ENCODE results near the gene BRIX1.

Gene BRIX1

GRCh38 chr5:34930870-34931269, 15.4 kb downstream of the BRIX1 start:
- no peak overlapping the region for H2AFZ ChIP-seq (ENCODE audit: low read depth, low read length, severe bottlenecking)
- no peaks in the 10 kb centered on the region for H3K27me3 ChIP-seq (ENCODE audit: low read length)
- H4K20me1 ChIP-seq (ENCODE audit: low read depth, low read length) = peaks cover 6% of the 10 kb centered on the region; the same call in 1 of the 2 replicates
- H3K9me3 ChIP-seq (ENCODE audit: insufficient read depth, low read length) = no peaks in the 10 kb centered on the region
- TF ChIP-seq CTCF (IDR thresholded peaks at IDR 0.05; ENCODE audit: insufficient read depth, low read length, poor library complexity, severe bottlenecking) (no peak), EZH2phosphoT487 (conservative IDR thresholded peaks at IDR 0.05; ENCODE audit: low read length) (no peak)
- peak overlapping the region; percentile 96 for H3K9ac ChIP-seq (ENCODE audit: low read length)
- no peak overlapping the region for H3K27ac ChIP-seq (ENCODE audit: low read depth, low read length)
- H3K79me2 ChIP-seq (ENCODE audit: insufficient read depth, low read length) = peaks cover 41% of the 10 kb centered on the region
- H3K4me3 ChIP-seq (ENCODE audit: insufficient read depth, low read length, poor library complexity, severe bottlenecking) = peak overlapping the region; percentile 86
- H3K9me2 ChIP-seq (replicated peaks; ENCODE audit: insufficient read depth, low read length) = no peaks in the 10 kb centered on the region
- peaks cover 29% of the 10 kb centered on the region for H3F3A ChIP-seq (ENCODE audit: insufficient read depth)
- peaks cover 22% of the 10 kb centered on the region; the same call in 1 of the 2 replicates for H3K36me3 ChIP-seq (ENCODE audit: low read length)
- H3K4me2 ChIP-seq (ENCODE audit: low read depth, low read length, poor library complexity, severe bottlenecking) = peak overlapping the region; percentile 83

DNA sequence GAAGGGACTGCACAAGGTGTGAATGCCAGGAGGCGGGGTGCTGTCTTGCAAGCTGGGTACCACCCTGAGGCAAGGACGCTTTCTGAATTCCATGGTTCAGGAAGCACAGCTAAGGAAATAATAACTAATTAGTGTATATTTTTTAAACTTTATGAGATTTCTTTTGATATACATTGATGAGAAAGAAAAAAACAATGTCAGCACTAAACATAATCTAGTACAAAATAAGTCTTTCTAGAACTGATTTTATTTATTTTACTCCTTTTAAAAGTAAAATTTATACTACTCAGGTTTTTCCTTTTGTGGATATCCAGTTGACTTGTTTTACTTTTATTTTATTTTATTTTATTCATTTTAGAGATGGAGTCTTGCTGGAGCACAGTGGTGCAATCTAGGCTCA, 17.4 kb downstream of the BRIX1 start:
- H3K9me2 ChIP-seq (replicated peaks; ENCODE audit: insufficient read depth, low read length) = no peaks in the 10 kb centered on the region
- no peak overlapping the region for H2AFZ ChIP-seq (ENCODE audit: low read depth, low read length, severe bottlenecking)
- H3K27ac ChIP-seq (ENCODE audit: low read depth, low read length) = no peak overlapping the region
- H3K4me2 ChIP-seq (ENCODE audit: low read depth, low read length, poor library complexity, severe bottlenecking) = no peak overlapping the region
- no peak for TF ChIP-seq CTCF (IDR thresholded peaks at IDR 0.05; ENCODE audit: insufficient read depth, low read length, poor library complexity, severe bottlenecking)
- no peak for TF ChIP-seq EZH2phosphoT487 (conservative IDR thresholded peaks at IDR 0.05; ENCODE audit: low read length)
- no peak overlapping the region for H3K4me3 ChIP-seq (ENCODE audit: insufficient read depth, low read length, poor library complexity, severe bottlenecking)
- no peaks in the 10 kb centered on the region for H3K27me3 ChIP-seq (ENCODE audit: low read length)
- H3K9ac ChIP-seq (ENCODE audit: low read length) = no peak overlapping the region
- H3K9me3 ChIP-seq (ENCODE audit: insufficient read depth, low read length) = no peaks in the 10 kb centered on the region
- H4K20me1 ChIP-seq (ENCODE audit: low read depth, low read length) = peaks cover 3% of the 10 kb centered on the region; the same call in 1 of the 2 replicates
- H3K79me2 ChIP-seq (ENCODE audit: insufficient read depth, low read length) = peaks cover 41% of the 10 kb centered on the region
- 0 out of 2 replicates have a peak, but pooled peaks cover 16% of the 10 kb centered on the region for H3K36me3 ChIP-seq (ENCODE audit: low read length)
- H3F3A ChIP-seq (ENCODE audit: insufficient read depth) = peaks cover 11% of the 10 kb centered on the region

- TF ChIP-seq CTCF (IDR thresholded peaks at IDR 0.05; ENCODE audit: insufficient read depth, low read length, poor library complexity, severe bottlenecking) = no peak
- TF ChIP-seq EZH2phosphoT487 (conservative IDR thresholded peaks at IDR 0.05; ENCODE audit: low read length) = no peak
- no peak overlapping the region for H3K4me3 ChIP-seq (ENCODE audit: insufficient read depth, low read length, poor library complexity, severe bottlenecking)
- H3K9me2 ChIP-seq (replicated peaks; ENCODE audit: insufficient read depth, low read length) = no peaks in the 10 kb centered on the region
- no peak overlapping the region for H3K9ac ChIP-seq (ENCODE audit: low read length)
- H3K79me2 ChIP-seq (ENCODE audit: insufficient read depth, low read length) = no peaks in the 10 kb centered on the region
- H2AFZ ChIP-seq (ENCODE audit: low read depth, low read length, severe bottlenecking) = no peak overlapping the region
- H3F3A ChIP-seq (ENCODE audit: insufficient read depth) = no peaks in the 10 kb centered on the region
- H4K20me1 ChIP-seq (ENCODE audit: low read depth, low read length) = no peaks in the 10 kb centered on the region
- H3K27me3 ChIP-seq (ENCODE audit: low read length) = no peaks in the 10 kb centered on the region
- peaks cover 42% of the 10 kb centered on the region; the same call in 1 of the 2 replicates for H3K36me3 ChIP-seq (ENCODE audit: low read length)
- H3K4me2 ChIP-seq (ENCODE audit: low read depth, low read length, poor library complexity, severe bottlenecking) = no peak overlapping the region
- H3K9me3 ChIP-seq (ENCODE audit: insufficient read depth, low read length) = no peaks in the 10 kb centered on the region
- H3K27ac ChIP-seq (ENCODE audit: low read depth, low read length) = no peak overlapping the region
Measured at GRCh38 chr5:34941936-34942335, 26.4 kb downstream of the BRIX1 start.

All from SU-DHL-6 (cell line).